Ovary (tissue), 9 donors: ENCODE measurements around the gene RGS17. TPM values are rescaled to one million over a fixed set of nuclear protein-coding genes. Genes with fewer than 3 reads are reported as not detected.

ENCODE experiments used
- DNase-seq, 5 donors: peaks; one replicate each; pipeline ENCODE4 v3.0.0-alpha.2; 2019 to 2020
- H3K27ac ChIP-seq, 2 donors: fragments of 200-600 bp; one replicate each; pipeline versions ENCODE4 v1.5.1 to v1.8.0; 2019 to 2022
- H3K27me3 ChIP-seq: fragments of 200-600 bp; one replicate; pipeline ENCODE4 v1.8.0; 2022
- H3K36me3 ChIP-seq: fragments of 200-600 bp; sonication (generic); one replicate; pipeline ENCODE4 v1.5.1; 2019
- H3K4me1 ChIP-seq: one replicate; pipeline ENCODE4 v1.8.1; 2013; ENCODE audit warnings: mild to moderate bottlenecking, moderate library complexity; ENCODE audit not compliant: insufficient read depth
- H3K4me3 ChIP-seq: fragments of 200-600 bp; sonication (generic); one replicate; pipeline ENCODE4 v1.5.1; 2017
- H3K9me3 ChIP-seq, 2 donors: fragments of 200-600 bp in 1 of 2; sonication (generic) in 1 of 2; one replicate each; pipeline versions ENCODE4 v1.5.1 to v1.8.1; 2013 to 2019; ENCODE audit warnings: mild to moderate bottlenecking in 1 of 2, moderate library complexity in 1 of 2
- CTCF ChIP-seq, 3 donors: fragments of 450-650 bp in 2 of 3; fragments of 200-600 bp in 1 of 3; IDR thresholded peaks; one replicate each; pipeline versions ENCODE4 v1.5.1 to v1.8.0; 2016 to 2022; ENCODE audit warnings: antibody characterized with exemption in 3 of 3, mild to moderate bottlenecking in 1 of 3
- EP300 ChIP-seq: sonication (generic); formaldehyde crosslinking; IDR thresholded peaks from one replicate; pipeline ENCODE4 v1.6.1; 2017; ENCODE audit warnings: antibody characterized with exemption
- POLR2A ChIP-seq: fragments of 450-650 bp; IDR thresholded peaks from one replicate; pipeline ENCODE4 v1.6.1; 2017; ENCODE audit warnings: antibody characterized with exemption, mild to moderate bottlenecking, moderate library complexity
- WGBS, 3 donors: extraction: QIAGEN DNeasy Blood & Tissue Kit in 1 of 3; methylation state at CpG; one replicate each; pipeline versions ENCODE4 v1.1.5 to v1.1.7; 2013 to 2017; 5-methylcytosine and 5-hydroxymethylcytosine counted together
- intact Hi-C, 4 donors: fragments of 100-400 bp; cut with DNase I; formaldehyde crosslinking; loops; one replicate each; pipeline versions ENCODE4 v1.11.0 to v1.15.1; 2022 to 2023
- polyA plus RNA-seq, 2 donors: library from polyadenylated mRNA; stranded (reverse); fragments of 200-250 nt in 1 of 2; fragments of 350-450 nt in 1 of 2; fragmentation: Illumina TruSeq in 1 of 2; extraction: RNeasy Lipid Tissue Mini Kit (QIAGEN cat#74804) in 1 of 2; gene quantifications; one replicate each; pipeline ENCODE4 v1.2.3, GENCODE V29; 2013 to 2014
- total RNA-seq, 7 donors: library from RNA; depleted of rRNA in 2 of 7; stranded (reverse); fragments of >200 nt in 2 of 7; fragmentation: NEBNext Ultra II Directional in 3 of 7; extraction: Animal tissue kit (Norgen Biotek cat#: 25700) in 3 of 7; gene quantifications; one replicate each; pipeline versions ENCODE4 v1.1.0 to v1.2.4, GENCODE V29; 2016 to 2023
- donor health status: DM: no; HTN: no; CAD: no; lungs with moderate emphysema.
- donor health status: DM: no; HTN: no; CAD: no.
- donor health status: Bipolar disorder and iron deficiency.
- donor health status: DM: yes; HTN: yes; CAD: no.
- donor health status: DM: no; HTN: no; CAD: no.
- donor health status: DM: yes; HTN: yes; CAD: no.

The RGS17 gene
- total and polyA plus RNA-seq, 9 donors: 0.30 to 0.95 (median 0.46) TPM

- no peaks in the 10 kb centered on the region for H3K9me3 ChIP-seq
- H3K36me3 ChIP-seq: no peaks in the 10 kb centered on the region
- H3K4me1 ChIP-seq: no peaks in the 10 kb centered on the region
- no peak for DNase-seq
- H3K27me3 ChIP-seq: no peaks in the 10 kb centered on the region
- 75 to 85% (median 80%) methylated on average over 21 of the region's 21 CpGs for WGBS, 3 donors
- no peak for TF ChIP-seq CTCF (IDR thresholded peaks at IDR 0.05)
- TF ChIP-seq POLR2A: no peak
- no peak for TF ChIP-seq EP300
- intact Hi-C loops: no loop called here
- no peak overlapping the region for H3K27ac ChIP-seq
- no peak overlapping the region for H3K4me3 ChIP-seq
These were observed 19.8 kb upstream of the RGS17 start for GRCh38 chr6:153150752-153151440.

GRCh38 chr6:153150371-153150751 is 19.3 kb upstream of the RGS17 start:
- DNase-seq: no peak
- TF ChIP-seq POLR2A (no peak), CTCF (IDR thresholded peaks at IDR 0.05) (no peak), EP300 (no peak)
- H3K27ac ChIP-seq: no peak overlapping the region
- no peaks in the 10 kb centered on the region for H3K27me3 ChIP-seq
- H3K36me3 ChIP-seq: no peaks in the 10 kb centered on the region
- H3K9me3 ChIP-seq: no peaks in the 10 kb centered on the region
- 83 to 90% (median 88%) methylated on average over 11 of the region's 11 CpGs for WGBS, 3 donors
- H3K4me1 ChIP-seq: no peaks in the 10 kb centered on the region
- no peak overlapping the region for H3K4me3 ChIP-seq
- intact Hi-C loops: no loop called here

- Histone ChIP-seq H3K36me3 (no peaks in the 10 kb centered on the region), H3K27me3 (no peaks in the 10 kb centered on the region), H3K9me3 (no peaks in the 10 kb centered on the region), H3K27ac (no peak overlapping the region), H3K4me3 (no peak overlapping the region), H3K4me1 (no peaks in the 10 kb centered on the region)
- DNase-seq: no peak
- 55 to 72% (median 64%) methylated on average over 6 of the region's 6 CpGs for WGBS, 3 donors
- intact Hi-C loops: no loop called here
- no peak for TF ChIP-seq EP300
- no peak for TF ChIP-seq POLR2A
- TF ChIP-seq CTCF (IDR thresholded peaks at IDR 0.05): no peak
These were observed 18.8 kb upstream of the RGS17 start for GRCh38 chr6:153149891-153150290.

GRCh38 chr6:153146413-153146812 is 15.3 kb upstream of the RGS17 start:
- Histone ChIP-seq H3K9me3 (no peaks in the 10 kb centered on the region), H3K4me1 (no peaks in the 10 kb centered on the region), H3K4me3 (no peak overlapping the region), H3K36me3 (no peaks in the 10 kb centered on the region), H3K27ac (no peak overlapping the region), H3K27me3 (no peaks in the 10 kb centered on the region)
- intact Hi-C loops: no loop called here
- no peak for DNase-seq
- no peak for TF ChIP-seq CTCF (IDR thresholded peaks at IDR 0.05)
- TF ChIP-seq POLR2A: no peak
- TF ChIP-seq EP300: no peak
